ENCODE data around the gene TEC.

DNA sequence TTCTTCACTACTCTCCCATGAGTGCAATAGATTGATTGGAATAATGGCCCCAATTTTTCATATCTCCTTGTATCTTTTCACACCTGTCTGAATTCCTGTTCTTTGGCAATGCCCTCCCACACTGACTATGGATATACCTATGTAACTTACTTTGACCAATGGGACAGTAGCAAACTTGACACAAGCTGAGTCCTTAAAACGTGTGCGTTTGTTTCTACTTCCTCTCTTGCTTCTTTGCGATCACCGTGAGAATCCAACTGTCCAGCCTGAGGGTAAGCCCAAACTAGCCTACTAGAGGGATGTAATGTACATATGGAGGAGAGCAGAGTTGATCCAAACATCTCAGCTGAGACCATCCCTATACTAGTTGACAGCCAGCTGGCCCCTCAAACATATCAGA is 19.3 kb downstream of the TEC start:
- no peak for TF ChIP-seq NFIC (IDR thresholded peaks at IDR 0.05)
- no peak for TF ChIP-seq CREB1 (IDR thresholded peaks at IDR 0.05; ENCODE audit: low read depth)
- TF ChIP-seq RAD21 (IDR thresholded peaks at IDR 0.05; ENCODE audit: low read depth), result no peak
- TF ChIP-seq, protein P1, sequence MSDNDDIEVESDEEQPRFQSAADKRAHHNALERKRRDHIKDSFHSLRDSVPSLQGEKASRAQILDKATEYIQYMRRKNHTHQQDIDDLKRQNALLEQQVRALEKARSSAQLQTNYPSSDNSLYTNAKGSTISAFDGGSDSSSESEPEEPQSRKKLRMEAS (IDR thresholded peaks at IDR 0.05), result no peak
- no peak for TF ChIP-seq CEBPB (IDR thresholded peaks at IDR 0.05)
- no peak for TF ChIP-seq EGR1 (IDR thresholded peaks at IDR 0.05)
- TF ChIP-seq, protein P2, sequence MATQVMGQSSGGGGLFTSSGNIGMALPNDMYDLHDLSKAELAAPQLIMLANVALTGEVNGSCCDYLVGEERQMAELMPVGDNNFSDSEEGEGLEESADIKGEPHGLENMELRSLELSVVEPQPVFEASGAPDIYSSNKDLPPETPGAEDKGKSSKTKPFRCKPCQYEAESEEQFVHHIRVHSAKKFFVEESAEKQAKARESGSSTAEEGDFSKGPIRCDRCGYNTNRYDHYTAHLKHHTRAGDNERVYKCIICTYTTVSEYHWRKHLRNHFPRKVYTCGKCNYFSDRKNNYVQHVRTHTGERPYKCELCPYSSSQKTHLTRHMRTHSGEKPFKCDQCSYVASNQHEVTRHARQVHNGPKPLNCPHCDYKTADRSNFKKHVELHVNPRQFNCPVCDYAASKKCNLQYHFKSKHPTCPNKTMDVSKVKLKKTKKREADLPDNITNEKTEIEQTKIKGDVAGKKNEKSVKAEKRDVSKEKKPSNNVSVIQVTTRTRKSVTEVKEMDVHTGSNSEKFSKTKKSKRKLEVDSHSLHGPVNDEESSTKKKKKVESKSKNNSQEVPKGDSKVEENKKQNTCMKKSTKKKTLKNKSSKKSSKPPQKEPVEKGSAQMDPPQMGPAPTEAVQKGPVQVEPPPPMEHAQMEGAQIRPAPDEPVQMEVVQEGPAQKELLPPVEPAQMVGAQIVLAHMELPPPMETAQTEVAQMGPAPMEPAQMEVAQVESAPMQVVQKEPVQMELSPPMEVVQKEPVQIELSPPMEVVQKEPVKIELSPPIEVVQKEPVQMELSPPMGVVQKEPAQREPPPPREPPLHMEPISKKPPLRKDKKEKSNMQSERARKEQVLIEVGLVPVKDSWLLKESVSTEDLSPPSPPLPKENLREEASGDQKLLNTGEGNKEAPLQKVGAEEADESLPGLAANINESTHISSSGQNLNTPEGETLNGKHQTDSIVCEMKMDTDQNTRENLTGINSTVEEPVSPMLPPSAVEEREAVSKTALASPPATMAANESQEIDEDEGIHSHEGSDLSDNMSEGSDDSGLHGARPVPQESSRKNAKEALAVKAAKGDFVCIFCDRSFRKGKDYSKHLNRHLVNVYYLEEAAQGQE (IDR thresholded peaks at IDR 0.05; ENCODE audit: low read depth), result no peak
- TF ChIP-seq YY1 (IDR thresholded peaks at IDR 0.05; ENCODE audit: low read depth), result no peak
- no peak for TF ChIP-seq TCF12 (IDR thresholded peaks at IDR 0.05; ENCODE audit: low read depth)
- no peak for TF ChIP-seq EP300 (IDR thresholded peaks at IDR 0.05; ENCODE audit: borderline replicate concordance)
- TF ChIP-seq FOXM1 (IDR thresholded peaks at IDR 0.05; ENCODE audit: borderline replicate concordance, low read depth), result no peak
- no peak for TF ChIP-seq TAF1 (IDR thresholded peaks at IDR 0.05; ENCODE audit: low read depth)
- no peak for TF ChIP-seq ZBTB7A (IDR thresholded peaks at IDR 0.05; ENCODE audit: low read depth)
- TF ChIP-seq, protein P3, sequence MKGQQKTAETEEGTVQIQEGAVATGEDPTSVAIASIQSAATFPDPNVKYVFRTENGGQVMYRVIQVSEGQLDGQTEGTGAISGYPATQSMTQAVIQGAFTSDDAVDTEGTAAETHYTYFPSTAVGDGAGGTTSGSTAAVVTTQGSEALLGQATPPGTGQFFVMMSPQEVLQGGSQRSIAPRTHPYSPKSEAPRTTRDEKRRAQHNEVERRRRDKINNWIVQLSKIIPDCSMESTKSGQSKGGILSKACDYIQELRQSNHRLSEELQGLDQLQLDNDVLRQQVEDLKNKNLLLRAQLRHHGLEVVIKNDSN (IDR thresholded peaks at IDR 0.05), result no peak
